Stimulated activated naive B cell treated with anti-CD40 and anti-IgM and Interleukin-4, amounts not matched to agents 10 μg/mL and 1 μg/mL and 100 μg/mL, for 72 hours (primary cell): ENCODE measurements around the gene CUL1.
A peak's percentile ranks its signal among the peaks of the same experiment; 100 is the strongest.
"Not testable (repeated sequence)": the region's sequence is repeated elsewhere in the genome, so short reads cannot be mapped to it uniquely, and the experiment has no call there.

Experiments used
- ATAC-seq, 2 donors: fragments of 150-1000 bp; cut with Tn5 transposase; replicated peaks; 2 replicates each; pipeline ENCODE4 v1.10.0; 2021; ENCODE audit warnings: moderate library complexity in 1 of 2
- DNase-seq: peaks from one replicate; pipeline ENCODE4 v3.0.0; 2021
- H3K27ac Mint-ChIP-seq: one replicate; pipeline ENCODE4 v1.8.0; 2022; ENCODE audit warnings: mild to moderate bottlenecking, mixed read lengths
- H3K27me3 Mint-ChIP-seq, 2 donors: one replicate each; pipeline ENCODE4 v1.8.0; 2022; ENCODE audit warnings: mixed read lengths in 2 of 2
- H3K36me3 Mint-ChIP-seq, 2 donors: one replicate each; pipeline ENCODE4 v1.8.0; 2022; ENCODE audit warnings: mixed read lengths in 2 of 2, mild to moderate bottlenecking in 1 of 2
- H3K4me1 Mint-ChIP-seq, 2 donors: one replicate each; pipeline ENCODE4 v1.8.0; 2022; ENCODE audit warnings: mixed read lengths in 2 of 2, mild to moderate bottlenecking in 1 of 2
- H3K4me3 Mint-ChIP-seq, 2 donors: one replicate each; pipeline ENCODE4 v1.8.0; 2022; ENCODE audit warnings: mild to moderate bottlenecking in 2 of 2, mixed read lengths in 2 of 2, moderate library complexity in 1 of 2
- H3K9me3 Mint-ChIP-seq, 2 donors: one replicate each; pipeline ENCODE4 v1.8.0; 2022; ENCODE audit warnings: mixed read lengths in 2 of 2, mild to moderate bottlenecking in 1 of 2

Gene CUL1

GRCh38 chr7:148701414-148701813 lies 2.7 kb downstream of the CUL1 start:
- Mint-ChIP-seq H3K36me3 (peaks cover 4 to 8% of the 10 kb centered on the region in 2 donors), H3K4me1 (peaks cover 45 to 58% of the 10 kb centered on the region in 2 donors), H3K9me3 (no peaks in the 10 kb centered on the region), H3K27ac (no peak overlapping the region), H3K27me3 (no peaks in the 10 kb centered on the region), H3K4me3 (peak overlapping the region; percentile 25 to 90)
- DNase-seq (no peak), ATAC-seq (no peak)

- DNase-seq (no peak), ATAC-seq (no peak)
- Mint-ChIP-seq H3K9me3 (no peaks in the 10 kb centered on the region), H3K4me3 (no peak overlapping the region), H3K36me3 (peaks cover 4 to 6% of the 10 kb centered on the region in 2 donors), H3K27me3 (no peaks in the 10 kb centered on the region), H3K4me1 (peaks cover 41 to 64% of the 10 kb centered on the region in 2 donors), H3K27ac (no peak overlapping the region)
These were observed 4.4 kb downstream of the CUL1 start for GRCh38 chr7:148702876-148703670.

GRCh38 chr7:148703671-148703962 lies 4.9 kb downstream of the CUL1 start:
- ATAC-seq, H3K4me3 Mint-ChIP-seq, H3K27ac Mint-ChIP-seq, H3K9me3 Mint-ChIP-seq, DNase-seq, H3K36me3 Mint-ChIP-seq, H3K27me3 Mint-ChIP-seq: not testable (repeated sequence)
- peaks cover 47 to 68% of the 10 kb centered on the region in 2 donors for H3K4me1 Mint-ChIP-seq

- H3K4me1 Mint-ChIP-seq: peaks cover 47 to 69% of the 10 kb centered on the region in 2 donors
- no peak overlapping the region for H3K27ac Mint-ChIP-seq
- H3K27me3 Mint-ChIP-seq: no peaks in the 10 kb centered on the region
- no peaks in the 10 kb centered on the region for H3K9me3 Mint-ChIP-seq
- H3K36me3 Mint-ChIP-seq: peaks cover 7 to 9% of the 10 kb centered on the region in 2 donors
- ATAC-seq (no peak), DNase-seq (no peak)
- H3K4me3 Mint-ChIP-seq: no peak overlapping the region
These were observed 5.5 kb downstream of the CUL1 start for GRCh38 chr7:148704189-148704588.

GRCh38 chr7:148704970-148705369 lies 6.3 kb downstream of the CUL1 start:
- no peak overlapping the region for H3K4me3 Mint-ChIP-seq

GRCh38 chr7:148706368-148706767 lies 7.7 kb downstream of the CUL1 start:
- Mint-ChIP-seq H3K9me3 (no peaks in the 10 kb centered on the region), H3K27ac (peak overlapping the region; percentile 15), H3K4me1 (peaks cover 36 to 66% of the 10 kb centered on the region in 2 donors), H3K4me3 (no peak overlapping the region), H3K36me3 (peaks cover 5 to 7% of the 10 kb centered on the region in 2 donors), H3K27me3 (no peaks in the 10 kb centered on the region)
- DNase-seq: no peak
- ATAC-seq: no peak

More at GRCh38 chr7:148704970-148705369, 6.3 kb downstream of the CUL1 start:
- Mint-ChIP-seq H3K27ac (no peak overlapping the region), H3K27me3 (no peaks in the 10 kb centered on the region), H3K9me3 (no peaks in the 10 kb centered on the region), H3K36me3 (peaks cover 7% of the 10 kb centered on the region in 2 donors), H3K4me1 (peaks cover 45 to 71% of the 10 kb centered on the region in 2 donors)
- DNase-seq: no peak
- no peak for ATAC-seq

- DNase-seq (no peak), ATAC-seq (no peak)
- Mint-ChIP-seq H3K9me3 (no peaks in the 10 kb centered on the region), H3K4me1 (peaks cover 36 to 69% of the 10 kb centered on the region in 2 donors), H3K4me3 (no peak overlapping the region), H3K36me3 (peaks cover 3 to 5% of the 10 kb centered on the region in 2 donors), H3K27me3 (no peaks in the 10 kb centered on the region), H3K27ac (no peak overlapping the region)
These were observed 9.6 kb downstream of the CUL1 start for GRCh38 chr7:148708026-148708885.

GRCh38 chr7:148709014-148709413 lies 10.3 kb downstream of the CUL1 start:
- Mint-ChIP-seq H3K36me3 (peaks cover 3 to 5% of the 10 kb centered on the region in 2 donors), H3K27ac (no peak overlapping the region), H3K9me3 (no peaks in the 10 kb centered on the region), H3K4me3 (no peak overlapping the region), H3K27me3 (no peaks in the 10 kb centered on the region), H3K4me1 (peaks cover 37 to 76% of the 10 kb centered on the region in 2 donors)
- DNase-seq: no peak
- ATAC-seq: no peak

- peaks cover 6 to 13% of the 10 kb centered on the region in 2 donors for H3K36me3 Mint-ChIP-seq
- not testable (repeated sequence) for ATAC-seq, H3K4me3 Mint-ChIP-seq, DNase-seq, H3K9me3 Mint-ChIP-seq, H3K27ac Mint-ChIP-seq, H3K27me3 Mint-ChIP-seq
- peaks cover 45 to 83% of the 10 kb centered on the region in 2 donors for H3K4me1 Mint-ChIP-seq
These were observed 11.7 kb downstream of the CUL1 start for GRCh38 chr7:148710426-148710825.

- H3K27me3 Mint-ChIP-seq: no peaks in the 10 kb centered on the region
- DNase-seq (no peak), ATAC-seq (peak; percentile 51 to 64)
- H3K36me3 Mint-ChIP-seq: peaks cover 9 to 17% of the 10 kb centered on the region in 2 donors
- peaks cover 44 to 79% of the 10 kb centered on the region in 2 donors for H3K4me1 Mint-ChIP-seq
- H3K4me3 Mint-ChIP-seq: peak overlapping the region; percentile 47 to 63
- peak overlapping the region; percentile 52 for H3K27ac Mint-ChIP-seq
- H3K9me3 Mint-ChIP-seq: no peaks in the 10 kb centered on the region
These were observed 12.7 kb downstream of the CUL1 start for GRCh38 chr7:148711191-148712102.

GRCh38 chr7:148712678-148713329 lies 14.1 kb downstream of the CUL1 start:
- DNase-seq (no peak), ATAC-seq (peak; percentile 51 to 62)
- H3K27ac Mint-ChIP-seq: no peak overlapping the region
- peaks cover 47 to 78% of the 10 kb centered on the region in 2 donors for H3K4me1 Mint-ChIP-seq
- no peaks in the 10 kb centered on the region for H3K27me3 Mint-ChIP-seq
- peaks cover 14 to 25% of the 10 kb centered on the region in 2 donors for H3K36me3 Mint-ChIP-seq
- H3K4me3 Mint-ChIP-seq: no peak overlapping the region
- no peaks in the 10 kb centered on the region for H3K9me3 Mint-ChIP-seq

GRCh38 chr7:148714498-148714897 lies 15.8 kb downstream of the CUL1 start:
- Mint-ChIP-seq H3K27me3 (no peaks in the 10 kb centered on the region), H3K4me3 (no peak overlapping the region), H3K4me1 (peaks cover 44 to 79% of the 10 kb centered on the region in 2 donors), H3K27ac (peak overlapping the region; percentile 44), H3K36me3 (peaks cover 9 to 26% of the 10 kb centered on the region in 2 donors), H3K9me3 (no peaks in the 10 kb centered on the region)
- ATAC-seq (no peak), DNase-seq (no peak)

- Mint-ChIP-seq H3K27ac (no peak overlapping the region), H3K9me3 (no peaks in the 10 kb centered on the region), H3K4me1 (peaks cover 44 to 77% of the 10 kb centered on the region in 2 donors), H3K36me3 (peaks cover 9 to 26% of the 10 kb centered on the region in 2 donors), H3K4me3 (no peak overlapping the region), H3K27me3 (no peaks in the 10 kb centered on the region)
- ATAC-seq: no peak
- no peak for DNase-seq
These were observed 16.3 kb downstream of the CUL1 start for GRCh38 chr7:148715027-148715426.
